Progenitor cell of endocrine pancreas (in vitro differentiated cells): ENCODE data around the gene SAE1. TPM values are rescaled to one million over a fixed set of nuclear protein-coding genes. Genes with fewer than 3 reads are reported as not detected.

Experiments used
- DNase-seq: peaks from one replicate; pipeline ENCODE4 v3.0.0; 2021; ENCODE audit warnings: low spot score; ENCODE audit not compliant: unreplicated experiment
- H3K27ac Mint-ChIP-seq: 2 replicates; pipeline ENCODE4 v1.8.0; 2021; ENCODE audit warnings: mild to moderate bottlenecking, moderate library complexity, mixed read lengths
- H3K27me3 Mint-ChIP-seq: 2 replicates; pipeline ENCODE4 v1.8.0; 2021; ENCODE audit warnings: mixed read lengths
- H3K36me3 Mint-ChIP-seq: 2 replicates; pipeline ENCODE4 v1.8.0; 2022; ENCODE audit warnings: mixed read lengths; ENCODE audit not compliant: insufficient read depth
- H3K4me1 Mint-ChIP-seq: 2 replicates; pipeline ENCODE4 v1.8.0; 2021; ENCODE audit warnings: low read depth, mixed read lengths
- H3K4me3 Mint-ChIP-seq: 2 replicates; pipeline ENCODE4 v1.8.0; 2021; ENCODE audit warnings: low read depth, mild to moderate bottlenecking, moderate library complexity, mixed read lengths
- H3K9me3 Mint-ChIP-seq: 2 replicates; pipeline ENCODE4 v1.8.0; 2021; ENCODE audit warnings: low read depth, mixed read lengths
- CTCF ChIP-seq: fragments of 200-600 bp; sonication (generic); IDR thresholded peaks from one replicate; pipeline ENCODE4 v1.5.0; 2021; ENCODE audit warnings: antibody characterized with exemption, mild to moderate bottlenecking; ENCODE audit not compliant: unreplicated experiment
- total RNA-seq: library from RNA; stranded (reverse); gene quantifications from 2 replicates; pipeline ENCODE4 v1.2.1, GENCODE V29; 2021

SAE1 gene
- total RNA-seq, 1 donor from 2014 or later, result 173 TPM

- peaks cover 37% of the 10 kb centered on the region for H3K36me3 Mint-ChIP-seq
- peaks cover 15% of the 10 kb centered on the region for H3K4me1 Mint-ChIP-seq
- TF ChIP-seq CTCF, result no peak
- H3K27me3 Mint-ChIP-seq, result no peaks in the 10 kb centered on the region
- H3K4me3 Mint-ChIP-seq, result no peak overlapping the region
- no peaks in the 10 kb centered on the region for H3K9me3 Mint-ChIP-seq
- DNase-seq, result no peak
- peak overlapping the region; percentile 77 for H3K27ac Mint-ChIP-seq
These were observed 12.9 kb downstream of the SAE1 start for GRCh38 chr19:47143322-47144073.

GRCh38 chr19:47144630-47145029 is 14.0 kb downstream of the SAE1 start:
- H3K27ac Mint-ChIP-seq, result no peak overlapping the region
- TF ChIP-seq CTCF, result no peak
- H3K27me3 Mint-ChIP-seq, result no peaks in the 10 kb centered on the region
- no peak for DNase-seq
- no peaks in the 10 kb centered on the region for H3K9me3 Mint-ChIP-seq
- H3K4me1 Mint-ChIP-seq, result peaks cover 18% of the 10 kb centered on the region
- H3K4me3 Mint-ChIP-seq, result no peak overlapping the region
- peaks cover 36% of the 10 kb centered on the region for H3K36me3 Mint-ChIP-seq

- TF ChIP-seq CTCF, result no peak
- H3K4me1 Mint-ChIP-seq, result peaks cover 28% of the 10 kb centered on the region
- H3K36me3 Mint-ChIP-seq, result peaks cover 41% of the 10 kb centered on the region
- H3K4me3 Mint-ChIP-seq, result no peak overlapping the region
- H3K9me3 Mint-ChIP-seq, result no peaks in the 10 kb centered on the region
- H3K27ac Mint-ChIP-seq, result peak overlapping the region; percentile 29
- no peaks in the 10 kb centered on the region for H3K27me3 Mint-ChIP-seq
- no peak for DNase-seq
These were observed 15.2 kb downstream of the SAE1 start for GRCh38 chr19:47145639-47146486.

GRCh38 chr19:47146920-47147319 is 16.3 kb downstream of the SAE1 start:
- Mint-ChIP-seq H3K9me3 (no peaks in the 10 kb centered on the region), H3K27me3 (no peaks in the 10 kb centered on the region), H3K36me3 (peaks cover 41% of the 10 kb centered on the region), H3K4me1 (peaks cover 34% of the 10 kb centered on the region), H3K27ac (peak overlapping the region; percentile 19), H3K4me3 (no peak overlapping the region)
- DNase-seq, result no peak
- no peak for TF ChIP-seq CTCF

GRCh38 chr19:47151627-47152026 is 21.0 kb downstream of the SAE1 start:
- Mint-ChIP-seq H3K9me3 (no peaks in the 10 kb centered on the region), H3K36me3 (peaks cover 40% of the 10 kb centered on the region), H3K27me3 (no peaks in the 10 kb centered on the region), H3K27ac (peak overlapping the region; percentile 98), H3K4me3 (peak overlapping the region; percentile 61), H3K4me1 (peaks cover 50% of the 10 kb centered on the region)
- no peak for DNase-seq
- TF ChIP-seq CTCF, result no peak
